ENCODE data around the gene ROBO4.

DNA sequence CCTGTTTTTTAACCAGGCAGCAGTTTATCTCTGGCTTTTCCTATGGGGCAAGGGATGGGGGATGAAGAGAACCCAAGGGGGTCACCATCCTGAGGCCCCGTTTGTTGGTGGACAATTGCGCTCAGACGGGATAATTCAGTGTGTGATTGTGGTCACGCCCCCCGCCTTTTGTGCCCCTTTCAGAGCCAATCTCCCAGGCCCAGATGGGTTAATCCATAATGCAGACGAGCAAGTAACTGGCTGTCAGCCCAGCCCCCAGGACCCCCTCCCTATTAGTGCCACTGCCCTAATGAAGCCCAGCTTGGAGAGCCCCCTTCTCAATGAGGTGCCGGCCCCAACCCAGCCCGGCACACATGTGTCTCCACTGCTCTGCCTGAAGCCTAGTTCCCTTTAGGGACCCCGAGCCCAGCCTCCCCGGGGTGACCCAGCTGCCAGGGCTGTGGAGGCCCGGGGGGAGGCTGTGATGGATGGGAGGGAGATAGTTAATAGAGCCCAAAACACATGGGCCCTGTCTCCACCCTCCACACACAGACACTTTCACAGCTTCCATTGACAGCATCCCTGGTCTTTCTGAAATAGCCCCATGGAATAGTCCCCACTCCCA is 51.5 kb downstream of the ROBO4 start:
- TF ChIP-seq, protein P1, sequence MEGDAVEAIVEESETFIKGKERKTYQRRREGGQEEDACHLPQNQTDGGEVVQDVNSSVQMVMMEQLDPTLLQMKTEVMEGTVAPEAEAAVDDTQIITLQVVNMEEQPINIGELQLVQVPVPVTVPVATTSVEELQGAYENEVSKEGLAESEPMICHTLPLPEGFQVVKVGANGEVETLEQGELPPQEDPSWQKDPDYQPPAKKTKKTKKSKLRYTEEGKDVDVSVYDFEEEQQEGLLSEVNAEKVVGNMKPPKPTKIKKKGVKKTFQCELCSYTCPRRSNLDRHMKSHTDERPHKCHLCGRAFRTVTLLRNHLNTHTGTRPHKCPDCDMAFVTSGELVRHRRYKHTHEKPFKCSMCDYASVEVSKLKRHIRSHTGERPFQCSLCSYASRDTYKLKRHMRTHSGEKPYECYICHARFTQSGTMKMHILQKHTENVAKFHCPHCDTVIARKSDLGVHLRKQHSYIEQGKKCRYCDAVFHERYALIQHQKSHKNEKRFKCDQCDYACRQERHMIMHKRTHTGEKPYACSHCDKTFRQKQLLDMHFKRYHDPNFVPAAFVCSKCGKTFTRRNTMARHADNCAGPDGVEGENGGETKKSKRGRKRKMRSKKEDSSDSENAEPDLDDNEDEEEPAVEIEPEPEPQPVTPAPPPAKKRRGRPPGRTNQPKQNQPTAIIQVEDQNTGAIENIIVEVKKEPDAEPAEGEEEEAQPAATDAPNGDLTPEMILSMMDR (IDR thresholded peaks at IDR 0.05): no peak
- no peak for TF ChIP-seq POLR2A (IDR thresholded peaks at IDR 0.05)

All from upper lobe of left lung (tissue), 4 donors.